HG03095 (cell line): ENCODE measurements around the gene ETFB.

ENCODE experiments used
- ATAC-seq: cut with Tn5 transposase; IDR thresholded peaks from one replicate; pipeline ENCODE4 v1.9.1; 2021; ENCODE audit warnings: moderate library complexity; ENCODE audit not compliant: unreplicated experiment

ETFB gene

GRCh38 chr19:51331193-51331592, 35.0 kb downstream of the ETFB start:
- no peak for ATAC-seq

DNA sequence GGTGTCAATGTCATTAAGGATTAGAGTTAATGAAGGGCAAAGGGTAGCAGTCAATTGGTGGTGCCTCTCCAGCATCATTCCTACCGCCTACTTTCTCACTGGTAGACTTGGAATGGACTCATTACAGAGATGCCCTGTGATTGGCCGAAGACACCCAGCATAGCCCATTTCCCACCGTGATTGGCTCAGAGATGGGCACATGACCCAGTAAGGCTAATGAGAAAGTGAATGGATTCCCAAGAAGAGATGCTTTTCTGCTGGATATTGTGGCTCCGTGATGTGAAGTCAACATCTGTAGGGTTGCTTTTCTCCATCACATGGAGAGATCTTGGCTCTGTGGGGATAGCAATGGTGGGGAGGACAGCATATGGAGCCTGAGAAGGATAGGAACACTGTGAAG, 35.8 kb downstream of the ETFB start:
- no peak for ATAC-seq

GRCh38 chr19:51329411-51329810, 36.8 kb downstream of the ETFB start:
- ATAC-seq, result no peak

DNA sequence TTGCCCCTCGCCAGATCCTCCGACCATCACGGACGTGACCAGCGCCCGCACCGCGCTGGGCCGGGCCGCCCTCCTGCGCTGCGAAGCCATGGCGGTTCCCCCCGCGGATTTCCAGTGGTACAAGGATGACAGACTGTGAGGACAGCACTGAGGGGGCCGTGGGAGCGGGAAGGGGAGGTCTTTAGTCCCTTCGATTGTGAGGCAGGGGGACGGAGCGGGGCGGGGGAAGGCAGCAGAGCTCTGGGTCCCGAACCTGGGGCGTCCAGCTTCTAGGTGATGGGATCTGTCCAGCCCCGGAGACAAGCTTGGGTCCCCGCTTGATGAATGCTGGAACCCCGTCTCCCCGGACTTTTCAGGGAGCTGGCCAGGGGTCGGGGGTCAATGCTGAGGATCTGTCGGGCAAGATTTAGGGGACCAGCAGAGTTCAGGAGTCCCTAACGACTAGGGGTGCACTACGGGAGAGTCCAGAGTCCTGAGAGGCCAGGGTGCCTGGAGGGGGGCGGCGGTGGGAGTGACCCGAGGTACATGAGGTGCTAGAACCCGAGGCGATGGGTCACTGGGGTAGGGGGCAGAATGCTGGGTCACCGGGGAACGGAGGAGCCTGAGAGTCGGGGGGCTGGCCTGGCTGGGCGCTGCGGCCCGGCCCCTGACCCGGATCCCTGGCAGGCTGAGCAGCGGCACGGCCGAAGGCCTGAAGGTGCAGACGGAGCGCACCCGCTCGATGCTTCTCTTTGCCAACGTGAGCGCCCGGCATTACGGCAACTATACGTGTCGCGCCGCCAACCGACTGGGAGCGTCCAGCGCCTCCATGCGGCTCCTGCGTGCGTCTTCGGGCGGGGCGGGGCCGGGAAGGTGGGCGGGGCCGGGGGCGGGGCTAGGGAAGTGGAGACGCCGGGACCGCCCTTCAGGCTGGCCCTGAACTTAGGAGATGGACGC, 38.9 kb downstream of the ETFB start:
- ATAC-seq, result no peak

GRCh38 chr19:51326216-51327065, 39.7 kb downstream of the ETFB start:
- ATAC-seq, result no peak

- ATAC-seq, result no peak
These were observed 40.8 kb downstream of the ETFB start for GRCh38 chr19:51325161-51325976.

DNA sequence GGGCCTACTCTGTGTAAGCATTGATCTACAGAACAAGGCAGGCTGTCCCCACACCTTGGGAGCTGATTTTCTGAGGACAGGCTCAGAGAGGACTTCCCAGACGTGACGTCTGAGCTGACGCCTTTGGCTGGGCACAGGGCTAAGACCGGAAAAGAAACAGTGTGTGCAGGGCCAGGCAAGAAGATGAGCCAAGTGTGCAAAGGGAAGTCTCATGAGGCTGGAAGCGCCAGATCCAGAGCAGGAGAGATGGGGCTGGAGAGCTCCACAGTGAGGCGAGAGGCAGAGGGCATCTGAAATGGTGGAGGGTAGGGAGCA, 42.1 kb downstream of the ETFB start:
- ATAC-seq, result no peak

DNA sequence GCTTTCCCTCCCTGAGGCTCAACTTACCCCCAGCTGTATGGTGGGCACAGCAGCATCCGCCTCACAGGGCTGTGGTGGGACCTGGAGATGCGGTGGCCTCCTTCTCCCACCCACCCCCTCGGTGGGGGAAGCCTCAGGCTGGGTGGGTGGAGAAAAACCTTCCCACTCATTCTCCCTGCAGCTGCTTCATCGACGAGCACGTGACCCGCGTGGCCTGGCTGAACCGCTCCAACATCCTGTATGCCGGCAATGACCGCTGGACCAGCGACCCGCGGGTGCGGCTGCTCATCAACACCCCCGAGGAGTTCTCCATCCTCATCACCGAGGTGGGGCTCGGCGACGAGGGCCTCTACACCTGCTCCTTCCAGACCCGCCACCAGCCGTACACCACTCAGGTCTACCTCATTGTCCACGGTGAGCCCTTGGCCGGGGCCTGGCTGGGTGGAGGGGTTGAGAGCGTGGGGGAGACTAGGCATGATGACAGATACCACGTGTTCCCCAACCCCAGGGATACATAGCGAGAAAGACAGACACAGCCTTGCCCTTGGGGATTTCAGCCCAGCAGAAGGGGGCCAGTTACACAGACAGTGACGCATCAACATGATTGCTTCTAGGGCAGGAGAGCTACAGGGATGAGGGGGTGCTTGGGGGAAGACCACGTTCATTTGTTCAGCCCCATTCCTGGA, 42.6 kb downstream of the ETFB start:
- no peak for ATAC-seq

DNA sequence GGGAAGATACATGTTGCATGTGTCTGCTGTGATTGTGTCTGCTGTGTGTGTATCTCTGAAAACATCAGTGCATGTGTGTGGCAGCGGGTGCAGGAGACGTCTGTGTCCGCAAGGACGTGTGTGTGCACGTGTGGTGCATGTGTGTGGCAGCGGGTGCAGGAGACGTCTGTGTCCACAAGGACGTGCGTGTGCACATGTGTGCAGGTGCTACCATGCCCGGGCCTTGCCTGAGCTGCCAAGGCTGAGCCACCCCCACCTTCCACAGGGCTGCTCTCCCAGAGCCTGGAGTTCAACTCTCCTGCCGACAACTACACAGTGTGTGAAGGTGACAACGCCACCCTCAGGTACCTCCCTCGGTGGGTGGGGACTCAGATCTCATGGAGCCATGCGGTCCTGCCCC, 44.4 kb downstream of the ETFB start:
- no peak for ATAC-seq

- ATAC-seq, result no peak
These were observed 45.9 kb downstream of the ETFB start for GRCh38 chr19:51320280-51320657.

DNA sequence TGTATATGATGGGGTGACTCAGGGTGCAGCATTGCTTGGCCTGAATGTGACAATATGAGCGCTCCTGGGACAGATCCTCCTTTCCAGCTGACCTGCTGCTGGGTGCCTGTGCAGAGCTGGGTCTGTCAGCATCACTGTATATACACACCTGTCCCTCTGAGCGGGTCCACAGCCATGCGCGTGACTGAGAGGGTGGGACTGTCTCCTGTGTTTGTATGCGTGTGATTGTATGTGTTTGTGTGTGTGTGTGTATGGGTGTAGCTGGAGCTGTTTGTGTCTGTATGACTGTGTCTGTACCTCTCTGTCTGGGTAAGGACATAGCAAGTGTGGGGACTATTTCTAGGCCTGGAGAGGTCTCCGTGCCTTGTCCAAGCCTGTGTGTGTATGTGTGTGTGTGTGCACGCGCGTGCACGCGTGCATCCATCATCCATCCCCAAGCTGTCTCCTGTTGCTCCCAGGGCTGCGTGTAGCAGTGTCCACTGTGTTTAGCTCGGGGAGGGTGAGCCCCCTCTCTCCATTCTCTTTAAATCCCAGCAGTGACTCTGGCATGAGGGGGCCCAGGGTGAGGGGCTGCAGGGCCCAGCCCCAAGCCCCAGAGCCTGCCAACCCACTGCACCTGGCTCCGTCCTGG, 46.4 kb downstream of the ETFB start:
- ATAC-seq, result no peak

DNA sequence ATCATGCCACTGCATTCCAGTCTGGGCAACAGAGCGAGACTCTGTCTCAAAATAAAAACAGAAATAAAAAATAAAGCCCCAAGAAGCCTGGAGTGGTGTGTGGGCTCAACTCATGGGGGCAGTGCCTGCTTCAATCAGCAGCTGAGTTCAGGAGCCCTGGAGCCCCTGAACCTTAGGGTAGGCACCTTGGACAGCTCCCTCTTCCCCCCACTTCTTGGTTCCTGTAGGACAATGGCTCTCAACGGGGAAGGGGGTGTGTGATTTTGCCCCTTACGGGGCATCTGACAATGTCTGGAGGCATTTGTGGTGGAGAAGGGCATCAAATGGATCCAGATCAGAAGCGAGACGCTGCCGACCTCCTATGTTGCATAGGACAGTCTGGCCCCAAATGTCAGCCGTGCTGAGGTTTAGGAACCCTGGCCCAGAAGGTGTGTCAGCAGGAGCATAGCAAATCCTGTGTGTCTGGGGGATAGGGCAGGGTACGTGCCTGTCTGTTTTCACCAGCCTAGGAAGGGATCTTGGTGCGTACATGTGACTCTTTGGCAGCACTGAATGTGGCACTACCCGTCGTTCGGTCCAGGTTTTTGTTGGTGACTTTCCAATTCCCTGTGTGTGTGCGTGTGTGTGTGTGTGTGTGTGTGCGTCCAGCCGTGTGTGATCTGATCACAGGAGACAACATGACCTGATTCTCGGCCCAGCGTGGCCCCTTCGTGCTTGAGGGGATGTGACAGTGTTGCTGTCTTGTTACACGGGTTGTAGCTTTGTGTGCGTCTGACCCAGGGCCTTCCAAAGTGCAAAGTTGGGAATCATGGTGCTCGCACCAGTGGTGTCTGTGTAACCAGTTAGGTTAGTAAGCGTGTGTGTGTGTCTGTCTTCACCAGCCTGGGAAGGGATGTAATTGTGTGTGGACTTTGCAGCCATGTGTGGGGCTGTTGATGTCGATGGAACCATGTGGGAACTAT, 47.2 kb downstream of the ETFB start:
- no peak for ATAC-seq

- ATAC-seq, result no peak
These were observed 48.2 kb downstream of the ETFB start for GRCh38 chr19:51317968-51318367.

DNA sequence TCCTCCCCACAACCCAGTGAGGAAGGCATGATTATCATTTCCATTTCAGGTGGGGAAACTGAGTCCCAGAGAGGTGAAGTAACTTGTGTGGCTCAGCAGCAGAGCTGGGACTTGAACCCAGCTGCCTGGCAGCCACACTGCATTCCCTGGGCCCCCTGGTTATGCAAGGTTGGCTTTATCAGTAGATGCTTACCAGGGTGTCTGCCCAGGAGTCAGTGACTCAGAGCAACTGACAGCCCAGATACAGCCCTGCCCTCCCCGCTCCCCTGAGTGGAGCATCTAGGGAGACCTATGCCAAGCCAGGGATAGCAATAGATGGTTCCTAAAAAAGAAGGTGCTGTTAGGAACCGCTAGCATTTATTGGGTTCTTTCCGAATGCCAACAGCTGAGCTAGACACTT, 48.8 kb downstream of the ETFB start:
- no peak for ATAC-seq

- no peak for ATAC-seq
These were observed 49.5 kb downstream of the ETFB start for GRCh38 chr19:51316688-51317087.

- ATAC-seq, result no peak
These were observed 54.6 kb downstream of the ETFB start, which contains the start of gene IGLON5 for GRCh38 chr19:51311351-51312257. IGLON5 (plus strand) TSS chr19:51311644; CDS start chr19:51311848, 204 bp downstream.

DNA sequence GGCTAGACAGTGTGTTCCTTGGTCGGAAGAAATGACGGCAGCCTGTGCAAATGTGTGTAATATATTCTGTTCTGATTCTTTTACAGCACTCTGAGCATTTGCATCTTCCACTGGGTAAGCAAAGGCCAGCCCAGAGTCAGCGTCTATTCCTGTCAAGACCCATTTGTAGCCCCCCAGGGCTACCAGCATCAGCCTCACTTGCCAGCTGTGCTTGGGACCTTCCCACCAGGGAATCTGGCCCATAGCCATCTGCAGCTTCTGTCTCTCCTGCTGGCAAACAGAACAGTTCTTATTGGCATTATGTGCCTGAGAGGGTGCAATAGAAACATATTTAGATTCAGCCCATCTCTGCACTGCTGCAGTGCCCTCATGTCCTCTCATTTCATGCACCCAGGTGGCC, 60.7 kb downstream of the ETFB start:
- no peak for ATAC-seq

DNA sequence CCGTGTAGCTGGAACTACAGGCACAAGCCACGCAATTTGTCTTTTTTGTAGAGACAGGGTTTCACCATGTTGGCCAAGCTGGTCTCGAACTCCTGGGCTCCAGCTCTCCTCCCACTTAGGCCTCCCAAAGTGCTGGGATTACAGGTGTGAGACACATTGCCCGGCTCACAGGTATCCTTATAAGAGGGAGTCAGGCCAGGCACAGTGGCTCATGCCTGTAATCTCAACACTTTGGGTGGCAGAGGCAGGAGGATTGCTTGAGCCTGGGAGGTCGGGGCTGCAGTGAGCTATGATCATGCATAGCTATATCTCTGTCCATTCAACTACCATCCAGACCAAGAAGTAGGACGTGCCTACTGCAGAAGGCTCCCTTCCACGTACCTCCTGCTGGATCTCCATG, 64.9 kb downstream of the ETFB start:
- no peak for ATAC-seq
